Large intestine (tissue), 3 donors: ENCODE data around the gene KIF15. TPM values are rescaled to one million over a fixed set of nuclear protein-coding genes. Genes with fewer than 3 reads are reported as not detected.
"Not testable (repeated sequence)": the region's sequence is repeated elsewhere in the genome, so short reads cannot be mapped to it uniquely, and the experiment has no call there.

Source experiments
- DNase-seq, 2 donors: peaks; one replicate each; pipeline versions ENCODE4 v3.0.0 to v3.0.0-alpha.2; 2013
- H3K27ac ChIP-seq: one replicate; pipeline ENCODE4 v1.5.1; 2013; ENCODE audit warnings: low read length
- H3K27me3 ChIP-seq: 2 replicates; pipeline ENCODE4 v1.6.1; 2013; ENCODE audit warnings: low read length; ENCODE audit not compliant: control insufficient read depth, insufficient read depth
- H3K36me3 ChIP-seq: 2 replicates; pipeline ENCODE4 v1.6.1; 2013; ENCODE audit warnings: low read length; ENCODE audit not compliant: control insufficient read depth, insufficient read depth
- H3K4me1 ChIP-seq: one replicate; pipeline ENCODE4 v1.6.1; 2013; ENCODE audit warnings: low read length; ENCODE audit not compliant: control insufficient read depth, insufficient read depth
- H3K4me3 ChIP-seq: one replicate; pipeline ENCODE4 v1.5.1; 2013; ENCODE audit warnings: low read length
- H3K9me3 ChIP-seq: one replicate; pipeline ENCODE4 v1.6.1; 2013; ENCODE audit warnings: mild to moderate bottlenecking, low read depth, low read length, moderate library complexity; ENCODE audit not compliant: control insufficient read depth
- WGBS: methylation state at CpG from one replicate; pipeline ENCODE4 v1.1.5; 2013; ENCODE audit warnings: low lambda C conversion rate; ENCODE audit not compliant: insufficient coverage; 5-methylcytosine and 5-hydroxymethylcytosine counted together
- polyA plus RNA-seq: library from polyadenylated mRNA; unstranded; fragments of 120-200 nt; gene quantifications from one replicate; pipeline ENCODE4 v1.2.1, GENCODE V29; 2013

The KIF15 gene
- polyA plus RNA-seq, 1 donor: 7.6 TPM

- H3K9me3 ChIP-seq: no peaks in the 10 kb centered on the region
- H3K4me1 ChIP-seq: no peaks in the 10 kb centered on the region
- H3K36me3 ChIP-seq: peaks cover 5% of the 10 kb centered on the region
- no peak for DNase-seq
- no peak overlapping the region for H3K27ac ChIP-seq
- 83% methylated on average over 1 of the region's 1 CpG for WGBS
- H3K27me3 ChIP-seq: no peaks in the 10 kb centered on the region
- H3K4me3 ChIP-seq: no peak overlapping the region
Measured at GRCh38 chr3:44848634-44849033, 87.0 kb downstream of the KIF15 start.

- not testable (repeated sequence) for H3K4me1 ChIP-seq, H3K36me3 ChIP-seq, H3K9me3 ChIP-seq, H3K27me3 ChIP-seq, DNase-seq, H3K4me3 ChIP-seq, H3K27ac ChIP-seq
- WGBS: no CpG with 5 or more reads among the region's 6 CpGs
Measured at GRCh38 chr3:44856663-44857062, 95.1 kb downstream of the KIF15 start.

- H3K4me3 ChIP-seq: no peak overlapping the region
- no CpG with 5 or more reads among the region's 4 CpGs for WGBS
- H3K9me3 ChIP-seq: no peaks in the 10 kb centered on the region
- H3K27ac ChIP-seq: no peak overlapping the region
- no peak for DNase-seq
- H3K4me1 ChIP-seq: peaks cover 6% of the 10 kb centered on the region
- H3K27me3 ChIP-seq: no peaks in the 10 kb centered on the region
- H3K36me3 ChIP-seq: peaks cover 3% of the 10 kb centered on the region
Measured at GRCh38 chr3:44860117-44860516, 98.5 kb downstream of the KIF15 start.

GRCh38 chr3:44861412-44862225, 100.0 kb downstream of the KIF15 start, which contains the start of gene TMEM42:
TSS of gene TMEM42 (plus strand) at chr3:44861912. CDS start at chr3:44861925, 13 bp downstream.
- Histone ChIP-seq H3K4me3 (peak within 1 kb of the TSS; percentile 63), H3K27ac (peak within 1 kb of the TSS; percentile 80), H3K36me3 (peaks cover 7% of the 10 kb centered on the region), H3K9me3 (no peaks in the 10 kb centered on the region), H3K27me3 (no peaks in the 10 kb centered on the region), H3K4me1 (peaks cover 6% of the 10 kb centered on the region)
- peak; percentile 90 to 95 for DNase-seq
- WGBS: no CpG with 5 or more reads among the region's 91 CpGs

GRCh38 chr3:44862226-44862637, 100.6 kb downstream of the KIF15 start:
- peak; percentile 12 to 70 for DNase-seq
- WGBS: no CpG with 5 or more reads among the region's 25 CpGs
- H3K4me1 ChIP-seq: peaks cover 6% of the 10 kb centered on the region
- peak overlapping the region; percentile 63 for H3K4me3 ChIP-seq
- H3K36me3 ChIP-seq: peaks cover 7% of the 10 kb centered on the region
- H3K27ac ChIP-seq: peak overlapping the region; percentile 68
- H3K9me3 ChIP-seq: no peaks in the 10 kb centered on the region
- H3K27me3 ChIP-seq: no peaks in the 10 kb centered on the region

- Histone ChIP-seq H3K4me3 (no peak overlapping the region), H3K4me1 (peaks cover 6% of the 10 kb centered on the region), H3K36me3 (peaks cover 7% of the 10 kb centered on the region), H3K27me3 (no peaks in the 10 kb centered on the region), H3K9me3 (no peaks in the 10 kb centered on the region), H3K27ac (no peak overlapping the region)
- WGBS: 78% methylated on average over 1 of the region's 7 CpGs
- DNase-seq: no peak
Measured at GRCh38 chr3:44865272-44866035, 103.9 kb downstream of the KIF15 start.

- Histone ChIP-seq H3K36me3 (peaks cover 7% of the 10 kb centered on the region), H3K4me1 (peaks cover 3% of the 10 kb centered on the region), H3K4me3 (no peak overlapping the region), H3K9me3 (no peaks in the 10 kb centered on the region), H3K27ac (no peak overlapping the region), H3K27me3 (no peaks in the 10 kb centered on the region)
- WGBS: 100% methylated on average over 3 of the region's 7 CpGs
- no peak for DNase-seq
Measured at GRCh38 chr3:44867421-44868111, 106.0 kb downstream of the KIF15 start.

GRCh38 chr3:44870375-44871061, 108.9 kb downstream of the KIF15 start:
- H3K4me3 ChIP-seq: no peak overlapping the region
- no peaks in the 10 kb centered on the region for H3K9me3 ChIP-seq
- no peaks in the 10 kb centered on the region for H3K27me3 ChIP-seq
- WGBS: 50% methylated on average over 2 of the region's 8 CpGs
- no peaks in the 10 kb centered on the region for H3K36me3 ChIP-seq
- H3K27ac ChIP-seq: no peak overlapping the region
- H3K4me1 ChIP-seq: no peaks in the 10 kb centered on the region
- DNase-seq: no peak

- Histone ChIP-seq H3K4me1 (no peaks in the 10 kb centered on the region), H3K36me3 (no peaks in the 10 kb centered on the region), H3K4me3 (no peak within 1 kb of the TSS), H3K27me3 (no peaks in the 10 kb centered on the region), H3K9me3 (no peaks in the 10 kb centered on the region), H3K27ac (no peak within 1 kb of the TSS)
- no peak for DNase-seq
- no CpG with 5 or more reads among the region's 5 CpGs for WGBS
Measured at GRCh38 chr3:44874308-44874707, 112.7 kb downstream of the KIF15 start, which contains the start of gene TGM4. TSS of gene TGM4 (plus strand) at chr3:44874608. CDS start at chr3:44874679, 71 bp downstream.

- H3K36me3 ChIP-seq: no peaks in the 10 kb centered on the region
- DNase-seq: no peak
- H3K9me3 ChIP-seq: no peaks in the 10 kb centered on the region
- H3K4me3 ChIP-seq: no peak overlapping the region
- H3K27ac ChIP-seq: no peak overlapping the region
- no peaks in the 10 kb centered on the region for H3K27me3 ChIP-seq
- WGBS: no CpG with 5 or more reads among the region's 3 CpGs
- no peaks in the 10 kb centered on the region for H3K4me1 ChIP-seq
Measured at GRCh38 chr3:44875596-44875995, 114.0 kb downstream of the KIF15 start.
